HepG2 (cell line): ENCODE results near the gene ARMC5. TPM values are rescaled to one million over a fixed set of nuclear protein-coding genes. Genes with fewer than 3 reads are reported as not detected.
A peak's percentile ranks its signal among the peaks of the same experiment; 100 is the strongest.

Source experiments
- CBX1 ChIP-seq: IDR thresholded peaks from one replicate; pipeline ENCODE4 v1.6.1; 2016; ENCODE audit warnings: antibody characterized with exemption, low read depth
- CEBPZ ChIP-seq: IDR thresholded peaks from 2 replicates; pipeline ENCODE4 v1.6.1; 2012; ENCODE audit warnings: low read length, improper control_type of control experiment
- ELF4 ChIP-seq: sonication (generic); formaldehyde crosslinking; IDR thresholded peaks from 2 replicates; pipeline ENCODE4 v1.5.0; 2020; ENCODE audit warnings: missing genetic modification reagents, mild to moderate bottlenecking, moderate library complexity, borderline replicate concordance
- GTF3A ChIP-seq: sonication (generic); formaldehyde crosslinking; conservative IDR thresholded peaks from 2 replicates; pipeline ENCODE4 v1.4.0; 2020; ENCODE audit warnings: mild to moderate bottlenecking, missing genetic modification reagents
- HHEX ChIP-seq: IDR thresholded peaks from 2 replicates; pipeline ENCODE4 v1.6.1; 2016; ENCODE audit warnings: control low read depth
- HNF4A ChIP-seq: sonication (generic); formaldehyde crosslinking; IDR thresholded peaks from 2 replicates; pipeline ENCODE4 v1.4.0; 2020; ENCODE audit warnings: missing genetic modification reagents
- MAX ChIP-seq: IDR thresholded peaks from 2 replicates; pipeline ENCODE4 v1.6.1; 2012; ENCODE audit warnings: inconsistent platforms
- PRMT3 ChIP-seq: sonication (generic); formaldehyde crosslinking; IDR thresholded peaks from 2 replicates; pipeline ENCODE4 v1.8.1; 2022; ENCODE audit warnings: low read depth, mild to moderate bottlenecking, moderate library complexity, missing genetic modification reagents, borderline replicate concordance
- RBM22 ChIP-seq: fragments of 200-400 bp; formaldehyde crosslinking; optimal IDR thresholded peaks from 2 replicates; pipeline ENCODE3; 2017; ENCODE audit warnings: mild to moderate bottlenecking, low read length, moderate library complexity
- ZNF138 ChIP-seq: sonication (generic); formaldehyde crosslinking; IDR thresholded peaks from 2 replicates; pipeline ENCODE4 v1.5.0; 2020; ENCODE audit warnings: mild to moderate bottlenecking, low read depth, missing genetic modification reagents
- ZNF20 ChIP-seq: sonication (generic); formaldehyde crosslinking; IDR thresholded peaks from 2 replicates; pipeline ENCODE4 v1.4.0; 2020; ENCODE audit warnings: mild to moderate bottlenecking, moderate library complexity, missing genetic modification reagents
- ZNF24 ChIP-seq: fragments of 450-650 bp; IDR thresholded peaks from 2 replicates; pipeline ENCODE4 v1.6.1; 2017; ENCODE audit warnings: antibody characterized with exemption, mild to moderate bottlenecking
- ZNF251 ChIP-seq: sonication (generic); formaldehyde crosslinking; IDR thresholded peaks from 2 replicates; pipeline ENCODE4 v1.9.0; 2021; ENCODE audit warnings: mild to moderate bottlenecking, missing genetic modification reagents
- ZNF253 ChIP-seq: sonication (generic); formaldehyde crosslinking; IDR thresholded peaks from 2 replicates; pipeline ENCODE4 v1.8.0; 2022; ENCODE audit warnings: mild to moderate bottlenecking, missing genetic modification reagents, borderline replicate concordance
- ZNF468 ChIP-seq: sonication (generic); formaldehyde crosslinking; IDR thresholded peaks from 2 replicates; pipeline ENCODE4 v1.8.0; 2022; ENCODE audit warnings: mild to moderate bottlenecking, moderate library complexity, missing genetic modification reagents
- ZNF550 ChIP-seq: sonication (generic); formaldehyde crosslinking; IDR thresholded peaks from 2 replicates; pipeline ENCODE4 v1.4.0; 2020; ENCODE audit warnings: mild to moderate bottlenecking, missing genetic modification reagents, borderline replicate concordance
- ZNF660 ChIP-seq: sonication (generic); formaldehyde crosslinking; IDR thresholded peaks from 2 replicates; pipeline ENCODE4 v1.5.1; 2020; ENCODE audit warnings: mild to moderate bottlenecking, low read depth, missing genetic modification reagents, borderline replicate concordance
- ZSCAN12 ChIP-seq: sonication (generic); formaldehyde crosslinking; IDR thresholded peaks from 2 replicates; pipeline ENCODE4 v1.9.0; 2021; ENCODE audit warnings: mild to moderate bottlenecking, missing genetic modification reagents
- polyA plus RNA-seq, 8 experiments: library from polyadenylated mRNA; depleted of rRNA in 3 of 8; stranded (reverse) in 7 of 8; unstranded in 1 of 8; fragments of >200 nt; fragmentation: Illumina TruSeq in 4 of 8; extraction: Trizol in 4 of 8; gene quantifications; 2 replicates each; pipeline versions ENCODE4 v1.2.1 to v1.2.3, GENCODE V29; 2011 to 2016; ENCODE audit warnings: low read depth in 4 of 8, missing spikeins in 1 of 8, mixed read lengths in 1 of 8; ENCODE audit not compliant: insufficient read depth in 1 of 8
- total RNA-seq, 5 experiments: library from RNA; depleted of rRNA; stranded (reverse); fragments of >200 nt; fragmentation: Illumina TruSeq; extraction: Trizol; gene quantifications; 2 replicates each; pipeline ENCODE4 v1.2.3, GENCODE V29; 2016; ENCODE audit warnings: low read depth in 1 of 5
- TF ChIP-seq, protein P1 (sequence below): sonication (generic); formaldehyde crosslinking; IDR thresholded peaks from 2 replicates; pipeline ENCODE4 v1.4.0; 2020; ENCODE audit warnings: missing genetic modification reagents, borderline replicate concordance
- TF ChIP-seq, protein P2 (sequence below): IDR thresholded peaks from 2 replicates; pipeline ENCODE4 v1.6.1; 2016
- TF ChIP-seq, protein P3 (sequence below): sonication (generic); formaldehyde crosslinking; IDR thresholded peaks from 2 replicates; pipeline ENCODE4 v1.5.0; 2020; ENCODE audit warnings: mild to moderate bottlenecking, missing genetic modification reagents, borderline replicate concordance

ARMC5 gene
- total and polyA plus RNA-seq, 2 of the 13 experiments (the other 11 are each of a cell fraction or from before 2014, with no cell fraction given), result 10.8 to 22.3 TPM

DNA sequence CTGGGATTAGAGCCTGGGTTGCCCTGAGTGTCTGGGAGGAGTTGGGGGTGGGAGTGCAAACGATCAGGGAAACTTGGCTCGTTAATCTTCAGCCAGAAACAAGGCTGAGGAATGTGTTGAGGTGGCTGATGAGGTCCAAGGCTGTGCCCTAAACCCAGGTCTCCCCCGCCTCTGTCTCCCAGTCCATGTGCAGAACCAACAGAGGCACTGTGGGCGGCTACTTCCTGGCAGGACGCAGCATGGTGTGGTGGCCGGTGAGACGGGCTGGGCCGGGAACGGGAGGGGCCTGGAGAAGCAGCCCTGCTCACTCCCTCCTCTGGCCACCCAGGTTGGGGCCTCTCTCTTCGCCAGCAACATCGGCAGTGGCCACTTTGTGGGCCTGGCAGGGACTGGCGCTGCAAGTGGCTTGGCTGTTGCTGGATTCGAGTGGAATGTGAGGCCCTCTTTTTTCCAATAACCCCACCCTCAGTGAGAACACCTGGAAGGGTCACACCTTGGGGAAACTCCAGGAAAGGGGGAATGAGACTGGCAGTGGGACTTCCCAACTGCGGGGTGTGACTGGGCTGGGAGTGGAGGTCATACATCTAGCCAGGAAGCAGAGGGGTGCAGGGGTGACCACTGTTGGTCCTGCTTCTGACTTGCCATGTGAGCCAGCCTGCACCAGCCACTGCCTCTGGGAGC, 25.3 kb downstream of the ARMC5 start (continued):
- no peak for TF ChIP-seq CEBPZ
- TF ChIP-seq GTF3A, result no peak
- TF ChIP-seq, protein P1, sequence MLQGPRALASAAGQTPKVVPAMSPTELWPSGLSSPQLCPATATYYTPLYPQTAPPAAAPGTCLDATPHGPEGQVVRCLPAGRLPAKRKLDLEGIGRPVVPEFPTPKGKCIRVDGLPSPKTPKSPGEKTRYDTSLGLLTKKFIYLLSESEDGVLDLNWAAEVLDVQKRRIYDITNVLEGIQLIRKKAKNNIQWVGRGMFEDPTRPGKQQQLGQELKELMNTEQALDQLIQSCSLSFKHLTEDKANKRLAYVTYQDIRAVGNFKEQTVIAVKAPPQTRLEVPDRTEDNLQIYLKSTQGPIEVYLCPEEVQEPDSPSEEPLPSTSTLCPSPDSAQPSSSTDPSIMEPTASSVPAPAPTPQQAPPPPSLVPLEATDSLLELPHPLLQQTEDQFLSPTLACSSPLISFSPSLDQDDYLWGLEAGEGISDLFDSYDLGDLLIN (CRISPR knock-in tag), result no peak
- TF ChIP-seq HHEX (CRISPR knock-in tag), result no peak
- TF ChIP-seq ZNF468 (CRISPR knock-in tag), result peak; percentile 49; the same call in 1 of the 2 replicates
- TF ChIP-seq MAX, result peak; percentile 87
- TF ChIP-seq ZNF138 (CRISPR knock-in tag), result no peak
- TF ChIP-seq ZNF20 (CRISPR knock-in tag), result no peak
- TF ChIP-seq ZSCAN12, result no peak
- no peak for TF ChIP-seq CBX1
- TF ChIP-seq HNF4A (CRISPR knock-in tag), result peak; percentile 67
- TF ChIP-seq, protein P2, sequence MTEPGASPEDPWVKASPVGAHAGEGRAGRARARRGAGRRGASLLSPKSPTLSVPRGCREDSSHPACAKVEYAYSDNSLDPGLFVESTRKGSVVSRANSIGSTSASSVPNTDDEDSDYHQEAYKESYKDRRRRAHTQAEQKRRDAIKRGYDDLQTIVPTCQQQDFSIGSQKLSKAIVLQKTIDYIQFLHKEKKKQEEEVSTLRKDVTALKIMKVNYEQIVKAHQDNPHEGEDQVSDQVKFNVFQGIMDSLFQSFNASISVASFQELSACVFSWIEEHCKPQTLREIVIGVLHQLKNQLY (CRISPR knock-in tag), result no peak
- no peak for TF ChIP-seq PRMT3 (CRISPR knock-in tag)
- TF ChIP-seq, protein P3, sequence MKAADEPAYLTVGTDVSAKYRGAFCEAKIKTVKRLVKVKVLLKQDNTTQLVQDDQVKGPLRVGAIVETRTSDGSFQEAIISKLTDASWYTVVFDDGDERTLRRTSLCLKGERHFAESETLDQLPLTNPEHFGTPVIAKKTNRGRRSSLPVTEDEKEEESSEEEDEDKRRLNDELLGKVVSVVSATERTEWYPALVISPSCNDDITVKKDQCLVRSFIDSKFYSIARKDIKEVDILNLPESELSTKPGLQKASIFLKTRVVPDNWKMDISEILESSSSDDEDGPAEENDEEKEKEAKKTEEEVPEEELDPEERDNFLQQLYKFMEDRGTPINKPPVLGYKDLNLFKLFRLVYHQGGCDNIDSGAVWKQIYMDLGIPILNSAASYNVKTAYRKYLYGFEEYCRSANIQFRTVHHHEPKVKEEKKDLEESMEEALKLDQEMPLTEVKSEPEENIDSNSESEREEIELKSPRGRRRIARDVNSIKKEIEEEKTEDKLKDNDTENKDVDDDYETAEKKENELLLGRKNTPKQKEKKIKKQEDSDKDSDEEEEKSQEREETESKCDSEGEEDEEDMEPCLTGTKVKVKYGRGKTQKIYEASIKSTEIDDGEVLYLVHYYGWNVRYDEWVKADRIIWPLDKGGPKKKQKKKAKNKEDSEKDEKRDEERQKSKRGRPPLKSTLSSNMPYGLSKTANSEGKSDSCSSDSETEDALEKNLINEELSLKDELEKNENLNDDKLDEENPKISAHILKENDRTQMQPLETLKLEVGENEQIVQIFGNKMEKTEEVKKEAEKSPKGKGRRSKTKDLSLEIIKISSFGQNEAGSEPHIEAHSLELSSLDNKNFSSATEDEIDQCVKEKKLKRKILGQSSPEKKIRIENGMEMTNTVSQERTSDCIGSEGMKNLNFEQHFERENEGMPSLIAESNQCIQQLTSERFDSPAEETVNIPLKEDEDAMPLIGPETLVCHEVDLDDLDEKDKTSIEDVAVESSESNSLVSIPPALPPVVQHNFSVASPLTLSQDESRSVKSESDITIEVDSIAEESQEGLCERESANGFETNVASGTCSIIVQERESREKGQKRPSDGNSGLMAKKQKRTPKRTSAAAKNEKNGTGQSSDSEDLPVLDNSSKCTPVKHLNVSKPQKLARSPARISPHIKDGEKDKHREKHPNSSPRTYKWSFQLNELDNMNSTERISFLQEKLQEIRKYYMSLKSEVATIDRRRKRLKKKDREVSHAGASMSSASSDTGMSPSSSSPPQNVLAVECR, result no peak; the same call in 1 of the 2 replicates
- no peak for TF ChIP-seq ZNF550 (CRISPR knock-in tag)
- TF ChIP-seq ZNF24, result no peak
- no peak for TF ChIP-seq RBM22
- peak; percentile 35; the same call in 1 of the 2 replicates for TF ChIP-seq ZNF251 (CRISPR knock-in tag)
- no peak for TF ChIP-seq ZNF253 (CRISPR knock-in tag)
- no peak for TF ChIP-seq ZNF660 (CRISPR knock-in tag)
- TF ChIP-seq ELF4, result no peak
